ENCODE data around the gene MVP. TPM values are rescaled to one million over a fixed set of nuclear protein-coding genes. Genes with fewer than 3 reads are reported as not detected.

The MVP gene
- total and polyA plus RNA-seq, 2 donors (not counting 1 experiment from before 2014, with no cell fraction given): 109 to 121 TPM

DNA sequence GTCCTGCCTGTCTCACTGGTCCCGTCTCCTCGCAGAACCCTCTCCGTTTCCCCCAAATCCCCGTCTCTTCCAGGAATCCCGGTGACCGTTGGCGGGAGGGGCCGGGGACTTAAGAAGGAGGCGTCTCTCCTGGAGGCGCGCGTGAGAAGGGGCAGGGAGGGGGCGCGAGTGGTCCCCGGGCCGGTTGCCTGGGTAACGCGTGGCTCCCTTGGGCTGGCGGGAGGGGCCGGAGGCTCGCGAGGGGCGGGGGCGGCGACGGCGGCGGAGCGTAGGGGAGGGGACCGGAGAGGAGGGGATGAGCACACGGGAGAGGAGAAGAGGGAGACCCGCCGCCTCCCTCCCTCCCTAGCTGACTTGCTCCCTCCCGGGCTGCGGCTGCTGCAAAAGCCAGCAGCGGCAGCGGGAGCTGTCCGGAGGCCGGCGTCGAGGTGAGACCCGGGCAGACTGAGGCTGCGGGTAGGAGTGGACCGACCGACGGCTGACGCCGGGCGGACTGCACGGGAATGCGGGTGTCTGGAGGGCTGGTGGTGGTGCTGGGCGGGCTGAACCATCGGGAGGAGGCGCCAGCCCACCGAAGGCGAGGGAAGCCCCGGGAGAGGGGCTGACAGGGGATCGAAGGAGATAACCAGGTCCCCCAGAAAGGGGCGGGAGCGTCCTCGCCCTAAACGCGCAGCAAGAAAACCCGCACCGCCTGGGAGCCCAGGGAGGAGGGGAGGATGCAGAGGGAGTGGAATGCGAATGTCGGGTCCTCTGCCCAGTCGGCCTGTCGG is 8.2 kb upstream of the MVP start, which contains the start of gene PRRT2:
PRRT2 (plus strand) TSS at position 298 of the 770 bp plus-strand sequence. CDS start 862 bp downstream, outside the sequence.
- H3K27ac Mint-ChIP-seq: peak within 1 kb of the TSS; percentile 76
- no peaks in the 10 kb centered on the region for H3K9me3 Mint-ChIP-seq (ENCODE audit: insufficient read depth)
- peak within 1 kb of the TSS; percentile 99 for H3K4me2 ChIP-seq (replicated peaks; ENCODE audit: low read depth, low read length, poor library complexity, severe bottlenecking)
- peaks cover 2 to 18% of the 10 kb centered on the region in 2 experiments for H3K36me3 ChIP-seq (replicated peaks in 1 of 2; ENCODE audit: control extremely low read depth in 1 of 2, control insufficient read depth in 1 of 2, extremely low read depth in 1 of 2, insufficient read depth in 2 of 2, low read length in 1 of 2)
- ATAC-seq (ENCODE audit: low read depth): no peak
- TF ChIP-seq EZH2 (IDR thresholded peaks at IDR 0.05; ENCODE audit: borderline replicate concordance, insufficient read depth, low read depth, low read length, poor library complexity, severe bottlenecking): no peak
- TF ChIP-seq, protein P1, sequence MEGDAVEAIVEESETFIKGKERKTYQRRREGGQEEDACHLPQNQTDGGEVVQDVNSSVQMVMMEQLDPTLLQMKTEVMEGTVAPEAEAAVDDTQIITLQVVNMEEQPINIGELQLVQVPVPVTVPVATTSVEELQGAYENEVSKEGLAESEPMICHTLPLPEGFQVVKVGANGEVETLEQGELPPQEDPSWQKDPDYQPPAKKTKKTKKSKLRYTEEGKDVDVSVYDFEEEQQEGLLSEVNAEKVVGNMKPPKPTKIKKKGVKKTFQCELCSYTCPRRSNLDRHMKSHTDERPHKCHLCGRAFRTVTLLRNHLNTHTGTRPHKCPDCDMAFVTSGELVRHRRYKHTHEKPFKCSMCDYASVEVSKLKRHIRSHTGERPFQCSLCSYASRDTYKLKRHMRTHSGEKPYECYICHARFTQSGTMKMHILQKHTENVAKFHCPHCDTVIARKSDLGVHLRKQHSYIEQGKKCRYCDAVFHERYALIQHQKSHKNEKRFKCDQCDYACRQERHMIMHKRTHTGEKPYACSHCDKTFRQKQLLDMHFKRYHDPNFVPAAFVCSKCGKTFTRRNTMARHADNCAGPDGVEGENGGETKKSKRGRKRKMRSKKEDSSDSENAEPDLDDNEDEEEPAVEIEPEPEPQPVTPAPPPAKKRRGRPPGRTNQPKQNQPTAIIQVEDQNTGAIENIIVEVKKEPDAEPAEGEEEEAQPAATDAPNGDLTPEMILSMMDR (IDR thresholded peaks at IDR 0.05): no peak
- CTCF ChIA-PET: interaction anchor here (1.0 to 1.5 kb wide), 3 partner anchors 8 to 37 kb away, joined by 3 to 4 read pairs (median 4); partner anchors contain the start of gene MVP
- peaks cover 0 to 5% (median 0%) of the 10 kb centered on the region in 3 donors for H3K9me3 ChIP-seq (ENCODE audit: control extremely low read depth in 1 of 3, control insufficient read depth in 2 of 3, insufficient read depth in 1 of 3, low read length in 2 of 3)
- POLR2A ChIA-PET: interaction anchor here (0.5 to 1.4 kb wide), 3 partner anchors 21 to 823 kb away, joined by 3 to 5 read pairs (median 3); partner anchors contain the start of gene KIF22
- H3K4me1 ChIP-seq (ENCODE audit: control insufficient read depth in 2 of 2, insufficient read depth in 2 of 2, low read length in 2 of 2): peaks cover 58 to 66% of the 10 kb centered on the region in 2 donors
- peak within 1 kb of the TSS; percentile 35 to 69 (median 51) for H3K4me3 ChIP-seq (ENCODE audit: control extremely low read depth in 1 of 5, extremely low read depth in 1 of 5, insufficient read depth in 1 of 5, low read depth in 2 of 5, low read length in 4 of 5)
- peaks cover 63% of the 10 kb centered on the region for H3K4me1 Mint-ChIP-seq
- peak within 1 kb of the TSS; percentile 88 for H3K4me3 Mint-ChIP-seq
- H3K27me3 ChIP-seq (replicated peaks in 1 of 4; ENCODE audit: control extremely low read depth in 1 of 4, control insufficient read depth in 3 of 4, insufficient read depth in 4 of 4, low read length in 3 of 4): peaks cover 0 to 13% (median 5%) of the 10 kb centered on the region in 4 experiments
- H3K9ac ChIP-seq (ENCODE audit: low read length): peak within 1 kb of the TSS; percentile 68
- H3K27me3 Mint-ChIP-seq: no peaks in the 10 kb centered on the region
- WGBS (ENCODE audit: insufficient coverage): 7% methylated on average over 61 of the region's 69 CpGs
- H4K20me1 ChIP-seq (ENCODE audit: control insufficient read depth, insufficient read depth, low read length, poor library complexity, severe bottlenecking): peaks cover 47% of the 10 kb centered on the region
- peak within 1 kb of the TSS; percentile 67 for H2AFZ ChIP-seq (ENCODE audit: insufficient read depth, low read depth, low read length, poor library complexity, severe bottlenecking)
- peak; percentile 58 for DNase-seq
- intact Hi-C loops (cut with micrococcal nuclease): loop anchor here (10.0 kb wide), 1 partner anchor 217 kb away; no protein-coding TSS in a partner anchor
- H3K79me2 ChIP-seq (ENCODE audit: control insufficient read depth, insufficient read depth, low read length): peaks cover 45% of the 10 kb centered on the region
- H3K27ac ChIP-seq (ENCODE audit: low read length in 2 of 2): no peak within 1 kb of the TSS

All from B cell (primary cell).